DMS114 treated with DMSO at 0.1 percent for 48 hours (cell line): Measurements from ENCODE around the gene GMEB1.
"Not testable (repeated sequence)": the region's sequence is repeated elsewhere in the genome, so short reads cannot be mapped to it uniquely, and the experiment has no call there.

Experiments
- DNase-seq: peaks from one replicate; lab custom pipeline; 2025; ENCODE audit not compliant: unreplicated experiment; lab: John Stamatoyannopoulos, UW

The GMEB1 gene

DNA sequence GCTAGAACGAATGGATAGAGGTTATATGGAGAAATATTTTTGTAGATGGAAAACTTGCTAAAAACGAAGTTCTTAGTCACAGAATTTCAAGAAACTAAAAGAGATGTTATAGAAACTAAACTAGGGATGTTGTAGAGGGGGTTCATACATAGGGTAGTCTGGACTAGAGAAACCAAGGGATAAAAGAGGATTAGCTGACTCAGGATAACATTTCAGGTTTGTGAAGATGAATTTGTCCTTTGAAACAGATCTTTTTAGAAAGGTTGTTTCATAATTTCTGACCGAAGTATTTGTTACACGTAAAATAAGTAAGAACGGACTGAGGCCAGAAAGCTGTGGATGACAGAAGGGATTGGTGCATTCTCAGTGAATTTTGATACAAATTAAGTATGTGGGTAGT lies 81.7 kb downstream of the GMEB1 start:
- no peak for DNase-seq

- not testable (repeated sequence) for DNase-seq
Measured at GRCh38 chr1:28750771-28751294, 82.2 kb downstream of the GMEB1 start.

- no peak for DNase-seq
Measured at GRCh38 chr1:28751315-28752060, 82.9 kb downstream of the GMEB1 start.

- no peak for DNase-seq
Measured at GRCh38 chr1:28755701-28756100, 87.1 kb downstream of the GMEB1 start.

GRCh38 chr1:28756846-28757245 lies 88.3 kb downstream of the GMEB1 start:
- no peak for DNase-seq

- DNase-seq, result no peak
Measured at GRCh38 chr1:28758420-28758819, 89.8 kb downstream of the GMEB1 start.

GRCh38 chr1:28759257-28759656 lies 90.7 kb downstream of the GMEB1 start:
- DNase-seq, result no peak

GRCh38 chr1:28761189-28761588 lies 92.6 kb downstream of the GMEB1 start:
- no peak for DNase-seq

GRCh38 chr1:28766532-28767183 lies 98.1 kb downstream of the GMEB1 start:
- DNase-seq, result no peak
